K562 (cell line): Measurements from ENCODE around the gene GAS2L1. TPM values are rescaled to one million over a fixed set of nuclear protein-coding genes. Genes with fewer than 3 reads are reported as not detected.
A peak's percentile ranks its signal among the peaks of the same experiment; 100 is the strongest.

ENCODE experiments used
- CHD2 ChIP-seq: IDR thresholded peaks from 2 replicates; pipeline ENCODE4 v1.6.1; 2011; ENCODE audit warnings: low read depth, low read length
- CREB3L1 ChIP-seq: fragments of 450-650 bp; IDR thresholded peaks from 2 replicates; pipeline ENCODE4 v1.6.1; 2014; ENCODE audit warnings: low read depth, mild to moderate bottlenecking, moderate library complexity, borderline replicate concordance
- CREB5 ChIP-seq: fragments of 250-450 bp; sonication (Bioruptor Pico); IDR thresholded peaks from 2 replicates; pipeline ENCODE4 v1.5.0; 2020; ENCODE audit warnings: mild to moderate bottlenecking
- HDGF ChIP-seq: fragments of 450-650 bp; IDR thresholded peaks from 2 replicates; pipeline ENCODE4 v1.6.1; 2016
- HOXB6 ChIP-seq: fragments of 250-450 bp; sonication (Bioruptor Pico); IDR thresholded peaks from 2 replicates; pipeline ENCODE4 v1.5.1; 2022; ENCODE audit warnings: mild to moderate bottlenecking, borderline replicate concordance
- MLLT1 ChIP-seq, 2 experiments: fragments of 450-650 bp; IDR thresholded peaks; 2 replicates each; pipeline ENCODE4 v1.6.1; 2016
- MTA3 ChIP-seq: fragments of 450-650 bp; formaldehyde crosslinking; IDR thresholded peaks from 2 replicates; pipeline ENCODE4 v1.6.1; 2017; ENCODE audit warnings: mild to moderate bottlenecking, borderline replicate concordance
- NR4A1 ChIP-seq, 2 experiments: fragments of 250-450 bp in 1 of 2; fragments of 450-650 bp in 1 of 2; sonication (Bioruptor Pico) in 1 of 2; IDR thresholded peaks; 2 replicates each; pipeline versions ENCODE4 v1.4.0 to v1.6.1; 2016 to 2020; ENCODE audit warnings: mild to moderate bottlenecking in 2 of 2, missing compliant biosample characterization in 1 of 2, missing genetic modification characterization in 1 of 2, moderate library complexity in 1 of 2
- POLR2G ChIP-seq: fragments of 200-400 bp; formaldehyde crosslinking; IDR thresholded peaks from 2 replicates; pipeline ENCODE4 v1.6.1; 2017; ENCODE audit warnings: low read depth, mild to moderate bottlenecking, antibody characterized with exemption, low read length, moderate library complexity
- RBM39 ChIP-seq: fragments of 200-400 bp; formaldehyde crosslinking; optimal IDR thresholded peaks from 2 replicates; pipeline ENCODE3; 2018; ENCODE audit warnings: low read depth, low read length
- SMAD4 ChIP-seq: fragments of 250-450 bp; sonication (Bioruptor Pico); conservative IDR thresholded peaks from 2 replicates; pipeline ENCODE4 v1.8.0; 2021; ENCODE audit warnings: inconsistent platforms, mild to moderate bottlenecking, moderate library complexity
- SUPT5H ChIP-seq: fragments of 450-650 bp; IDR thresholded peaks from 2 replicates; pipeline ENCODE4 v1.6.1; 2016
- TOE1 ChIP-seq, 2 experiments: fragments of 450-650 bp in 1 of 2; sonication (generic) in 1 of 2; formaldehyde crosslinking in 1 of 2; IDR thresholded peaks; 2 replicates each; pipeline versions ENCODE4 v1.7.1 to v1.8.0; 2016 to 2022; ENCODE audit warnings: borderline replicate concordance in 2 of 2, mild to moderate bottlenecking in 2 of 2, antibody characterized with exemption in 1 of 2, inconsistent platforms in 1 of 2, low read depth in 1 of 2, missing genetic modification reagents in 1 of 2, moderate library complexity in 1 of 2
- ZBTB2 ChIP-seq: fragments of 450-650 bp; IDR thresholded peaks from 2 replicates; pipeline ENCODE4 v1.6.1; 2016; ENCODE audit warnings: antibody characterized with exemption
- ZFX ChIP-seq: sonication (generic); formaldehyde crosslinking; IDR thresholded peaks from 2 replicates; pipeline ENCODE4 v1.8.0; 2022; ENCODE audit warnings: mild to moderate bottlenecking, missing genetic modification reagents, moderate library complexity
- ZKSCAN3 ChIP-seq: fragments of 250-450 bp; sonication (Bioruptor Pico); IDR thresholded peaks from 2 replicates; pipeline ENCODE4 v1.4.0; 2020
- ZNF133 ChIP-seq: fragments of 250-450 bp; sonication (Bioruptor Pico); IDR thresholded peaks from 2 replicates; pipeline ENCODE4 v1.4.0; 2020; ENCODE audit warnings: mild to moderate bottlenecking
- ZNF184 ChIP-seq: sonication (generic); formaldehyde crosslinking; IDR thresholded peaks from 2 replicates; pipeline ENCODE4 v1.5.0; 2020; ENCODE audit warnings: missing genetic modification reagents
- ZNF436 ChIP-seq: fragments of 250-450, 450-650 bp; sonication (Bioruptor Pico); formaldehyde crosslinking; IDR thresholded peaks from 2 replicates; pipeline ENCODE4 v1.7.0; 2020; ENCODE audit warnings: mild to moderate bottlenecking
- ZNF778 ChIP-seq: fragments of 450-650 bp; formaldehyde crosslinking; IDR thresholded peaks from 2 replicates; pipeline ENCODE4 v1.4.0; 2020; ENCODE audit warnings: mild to moderate bottlenecking, moderate library complexity
- ZNF830 ChIP-seq: fragments of 250-450 bp; sonication (Bioruptor Pico); IDR thresholded peaks from 2 replicates; pipeline ENCODE4 v1.5.0; 2021; ENCODE audit warnings: mild to moderate bottlenecking
- polyA plus RNA-seq, 8 experiments: library from polyadenylated mRNA; depleted of rRNA in 4 of 8; stranded (reverse) in 5 of 8; unstranded in 3 of 8; fragments of >200 nt; fragmentation: Nextera tagmentation in 2 of 8; fragmentation: Illumina TruSeq in 1 of 8; extraction: Ambion mirVana in 2 of 8; extraction: Trizol in 1 of 8; gene quantifications; 2 replicates each; pipeline versions ENCODE4 v1.2.1 to v1.2.3, GENCODE V29; 2011 to 2014; ENCODE audit warnings: inconsistent platforms in 1 of 8, missing spikeins in 1 of 8
- total RNA-seq, 7 experiments: library from RNA; depleted of rRNA in 6 of 7; stranded (reverse); fragments of >200 nt in 6 of 7; fragmentation: Illumina TruSeq in 2 of 7; extraction: Trizol in 2 of 7; gene quantifications; 2 replicates each; pipeline versions ENCODE4 v1.2.1 to v1.2.3, GENCODE V29; 2011 to 2021; ENCODE audit warnings: low replicate concordance in 1 of 7

The GAS2L1 gene
- total and polyA plus RNA-seq, 9 of the 15 experiments (the other 6 are each of a cell fraction or from before 2014, with no cell fraction given), result 0.56 to 19.7 (median 3.2) TPM

- no peak for TF ChIP-seq ZFX (CRISPR knock-in tag)
- TF ChIP-seq ZNF778 (CRISPR knock-in tag), result no peak
- TF ChIP-seq CREB5 (CRISPR knock-in tag), result no peak
- TF ChIP-seq HOXB6 (CRISPR knock-in tag), result no peak
- TF ChIP-seq ZNF436 (CRISPR knock-in tag), result no peak
- TF ChIP-seq ZKSCAN3 (CRISPR knock-in tag), result no peak
- TF ChIP-seq ZNF133 (CRISPR knock-in tag), result no peak
- TF ChIP-seq POLR2G, result peak; percentile 92
- peak; percentile 28; the same call in 1 of the 2 replicates for TF ChIP-seq CREB3L1
- no peak for TF ChIP-seq ZNF830 (CRISPR knock-in tag)
- no peak for TF ChIP-seq CHD2
- peak; percentile 49; the same call in 1 of the 2 replicates for TF ChIP-seq ZBTB2
- no peak for TF ChIP-seq RBM39
- TF ChIP-seq SMAD4, result peak; percentile 43
- TF ChIP-seq TOE1 (IDR thresholded peaks at IDR 0.05; ENCODE audit: borderline replicate concordance), result peak; percentile 83
- TF ChIP-seq TOE1 (CRISPR knock-in tag; IDR thresholded peaks at IDR 0.05; ENCODE audit: borderline replicate concordance, low read depth), result no peak
- TF ChIP-seq ZNF184 (CRISPR knock-in tag), result no peak
- TF ChIP-seq MTA3, result peak; percentile 83
- no peak for TF ChIP-seq HDGF
- TF ChIP-seq MLLT1 (IDR thresholded peaks at IDR 0.05), result no peak
- TF ChIP-seq SUPT5H, result peak; percentile 56
- TF ChIP-seq NR4A1 (CRISPR knock-in tag; IDR thresholded peaks at IDR 0.05), result no peak
- TF ChIP-seq NR4A1 (tag; IDR thresholded peaks at IDR 0.05), result no peak
Observed at GRCh38 chr22:29306175-29306834, at the start of gene GAS2L1 (continued).
